B cell (primary cell): ENCODE data around the gene RGCC.

Experiments
- CTCF ChIP-seq: fragments of 200-600 bp; IDR thresholded peaks from one replicate; pipeline ENCODE4 v1.8.0; 2022; ENCODE audit warnings: antibody characterized with exemption, mild to moderate bottlenecking
- EZH2 ChIP-seq: IDR thresholded peaks from 2 replicates; pipeline ENCODE4 v1.6.1; 2012; ENCODE audit warnings: borderline replicate concordance, low read depth, mild to moderate bottlenecking, moderate library complexity, low read length; ENCODE audit not compliant: insufficient read depth, poor library complexity, severe bottlenecking

DNA sequence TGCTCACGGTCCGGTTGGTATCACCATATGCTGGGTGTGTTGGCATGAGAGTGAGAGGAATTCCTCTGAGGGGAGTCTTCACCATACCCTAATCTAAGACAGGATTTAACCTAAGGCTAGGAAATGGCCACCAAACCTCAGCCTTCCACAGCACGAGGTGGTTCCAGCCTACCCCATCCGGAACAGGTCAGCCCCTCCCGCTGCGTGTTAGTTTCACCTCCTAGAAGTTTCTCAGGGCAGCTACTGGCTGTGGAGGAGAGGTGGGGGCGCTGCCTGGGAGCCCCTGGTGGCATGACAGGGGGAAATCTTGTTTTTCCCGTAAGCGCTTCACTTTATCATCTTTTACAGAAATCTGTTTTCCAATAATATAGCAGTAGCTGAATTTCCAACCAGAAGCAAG lies 55.1 kb downstream of the RGCC start:
- TF ChIP-seq CTCF (peak; percentile 7), EZH2 (no peak)
